Liver (tissue), 9 donors: ENCODE measurements around the gene SLC25A40. TPM values are rescaled to one million over a fixed set of nuclear protein-coding genes. Genes with fewer than 3 reads are reported as not detected.
"Not testable (repeated sequence)": the region's sequence is repeated elsewhere in the genome, so short reads cannot be mapped to it uniquely, and the experiment has no call there.

ENCODE experiments used
- DNase-seq: peaks from one replicate; pipeline ENCODE4 v3.0.0-alpha.2; 2017; ENCODE audit warnings: low spot score
- H3K27ac ChIP-seq, 2 donors: one replicate each; pipeline ENCODE4 v1.7.0; 2013; ENCODE audit warnings: inconsistent platforms in 2 of 2, low read length in 2 of 2, control low read depth in 1 of 2, low read depth in 1 of 2, mild to moderate bottlenecking in 1 of 2
- H3K27me3 ChIP-seq, 4 donors: one replicate each; pipeline versions ENCODE4 v1.6.1 to v1.7.0; 2013; ENCODE audit warnings: low read length in 3 of 4, inconsistent platforms in 1 of 4, mild to moderate bottlenecking in 1 of 4, moderate library complexity in 1 of 4; ENCODE audit not compliant: control insufficient read depth in 4 of 4, insufficient read depth in 4 of 4
- H3K36me3 ChIP-seq, 4 donors: one replicate each; pipeline versions ENCODE4 v1.6.1 to v1.7.0; 2013; ENCODE audit warnings: low read length in 3 of 4, mild to moderate bottlenecking in 3 of 4, low read depth in 1 of 4, moderate library complexity in 1 of 4; ENCODE audit not compliant: control insufficient read depth in 4 of 4, insufficient read depth in 3 of 4
- H3K4me1 ChIP-seq, 4 donors: one replicate each; pipeline versions ENCODE4 v1.6.1 to v1.7.0; 2013; ENCODE audit warnings: low read length in 3 of 4, mild to moderate bottlenecking in 3 of 4, moderate library complexity in 1 of 4; ENCODE audit not compliant: control insufficient read depth in 4 of 4, insufficient read depth in 4 of 4
- H3K4me3 ChIP-seq, 3 donors: one replicate each; pipeline versions ENCODE4 v1.6.1 to v1.7.0; 2013; ENCODE audit warnings: low read length in 3 of 3, control low read depth in 1 of 3, low read depth in 1 of 3, mild to moderate bottlenecking in 1 of 3
- H3K9ac ChIP-seq, 2 donors: one replicate each; pipeline ENCODE4 v1.7.0; 2013; ENCODE audit warnings: low read length in 2 of 2, mild to moderate bottlenecking in 2 of 2, moderate library complexity in 2 of 2, control low read depth in 1 of 2, low read depth in 1 of 2
- H3K9me3 ChIP-seq, 4 donors: one replicate each; pipeline versions ENCODE4 v1.6.1 to v1.7.0; 2013; ENCODE audit warnings: low read length in 3 of 4; ENCODE audit not compliant: control insufficient read depth in 4 of 4
- EGR1 ChIP-seq, 2 donors: IDR thresholded peaks; 2 replicates each; pipeline ENCODE4 v1.6.1; 2016 to 2018; ENCODE audit warnings: antibody characterized with exemption in 2 of 2, low read depth in 2 of 2
- FOXA2 ChIP-seq: IDR thresholded peaks from 2 replicates; pipeline ENCODE4 v1.6.1; 2016; ENCODE audit warnings: antibody characterized with exemption
- HNF4G ChIP-seq: IDR thresholded peaks from 2 replicates; pipeline ENCODE4 v1.6.1; 2016; ENCODE audit warnings: antibody characterized with exemption
- JUND ChIP-seq, 2 donors: IDR thresholded peaks; 2 replicates each; pipeline ENCODE4 v1.6.1; 2016; ENCODE audit warnings: antibody characterized with exemption in 2 of 2
- RXRA ChIP-seq, 2 donors: IDR thresholded peaks; 2 replicates each; pipeline ENCODE4 v1.6.1; 2017 to 2018; ENCODE audit warnings: antibody characterized with exemption in 2 of 2, mild to moderate bottlenecking in 1 of 2
- SP1 ChIP-seq: IDR thresholded peaks from 2 replicates; pipeline ENCODE4 v1.6.1; 2018; ENCODE audit warnings: antibody characterized with exemption, mild to moderate bottlenecking
- TAF1 ChIP-seq: conservative IDR thresholded peaks from 2 replicates; pipeline ENCODE4 v1.6.1; 2016; ENCODE audit warnings: antibody characterized with exemption, mild to moderate bottlenecking
- YY1 ChIP-seq: IDR thresholded peaks from 2 replicates; pipeline ENCODE4 v1.6.1; 2016; ENCODE audit warnings: antibody characterized with exemption, mild to moderate bottlenecking
- WGBS: extraction: QIAGEN DNeasy Blood & Tissue Kit; methylation state at CpG from one replicate; pipeline ENCODE4 v1.1.7; 2013; 5-methylcytosine and 5-hydroxymethylcytosine counted together
- polyA plus RNA-seq, 2 donors: library from polyadenylated mRNA; stranded (reverse) in 1 of 2; unstranded in 1 of 2; fragments of 200-250 nt in 1 of 2; fragments of >200 nt in 1 of 2; fragmentation: Nextera tagmentation in 1 of 2; extraction: Ambion mirVana in 1 of 2; gene quantifications; one replicate each; pipeline versions ENCODE4 v1.2.1 to v1.2.3, GENCODE V29; 2013 to 2015
- total RNA-seq, 2 donors: library from RNA; depleted of rRNA; stranded (reverse); fragments of >200 nt; gene quantifications; one replicate each; pipeline ENCODE4 v1.2.3, GENCODE V29; 2014
- TF ChIP-seq, protein P1 (sequence below): fragments of 150-350 bp; IDR thresholded peaks from 2 replicates; pipeline ENCODE4 v1.5.1; 2017; ENCODE audit warnings: improper control_type of control experiment, low read depth, low read length; ENCODE audit not compliant: missing input control
- donor health status: healthy.
- donor health status: healthy.
- donor health status: healthy.
- donor health status: healthy.
- donor health status: healthy.

The SLC25A40 gene
- total and polyA plus RNA-seq, 4 donors = 3.5 to 14.4 (median 4.4) TPM

DNA sequence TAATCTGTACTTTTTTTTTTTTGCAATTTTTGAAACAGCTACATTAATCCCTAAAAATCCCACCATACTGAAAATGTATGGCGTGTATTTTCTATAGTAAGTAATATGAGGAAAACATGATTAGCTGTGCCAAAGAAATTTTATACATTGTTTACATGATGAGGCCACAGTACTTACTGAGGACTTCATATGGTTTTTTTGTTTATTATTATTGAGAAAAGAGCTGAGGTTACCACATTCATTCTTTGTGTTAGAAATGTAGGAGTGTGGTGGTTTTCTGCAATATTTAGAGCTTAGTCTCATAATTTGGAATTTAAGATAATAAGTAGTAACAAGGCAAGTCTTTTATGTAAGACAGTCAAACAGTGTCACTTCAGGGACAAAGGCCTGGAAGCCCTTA, 45.1 kb downstream of the SLC25A40 start:
- DNase-seq = no peak
- H3K9ac ChIP-seq = no peak overlapping the region
- no peaks in the 10 kb centered on the region for H3K4me1 ChIP-seq
- no peak overlapping the region for H3K27ac ChIP-seq
- no peak overlapping the region for H3K4me3 ChIP-seq
- WGBS = 96% methylated on average over 1 of the region's 1 CpG
- H3K9me3 ChIP-seq = no peaks in the 10 kb centered on the region
- TF ChIP-seq HNF4G (no peak), YY1 (no peak), TAF1 (no peak), FOXA2 (no peak)
- H3K36me3 ChIP-seq = no peaks in the 10 kb centered on the region
- H3K27me3 ChIP-seq = no peaks in the 10 kb centered on the region

DNA sequence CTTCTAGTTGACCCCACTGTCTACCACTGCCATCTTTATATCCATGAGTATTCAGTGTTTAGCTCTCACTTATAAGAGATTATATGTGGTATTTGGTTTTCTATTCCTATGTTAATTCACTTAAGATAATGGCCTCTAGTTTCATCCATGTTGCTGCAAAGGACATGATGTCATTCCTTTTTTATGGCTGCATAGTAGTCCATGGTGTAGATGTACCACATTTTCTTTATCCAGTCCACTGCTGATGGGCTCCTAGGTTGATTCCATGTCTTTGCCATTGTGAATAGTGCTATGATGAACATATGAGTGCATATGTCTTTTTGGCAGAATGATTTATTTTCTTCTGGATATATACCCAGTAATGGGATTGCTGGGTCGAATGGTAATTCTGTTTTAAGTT, 47.8 kb downstream of the SLC25A40 start:
- not testable (repeated sequence) for H3K36me3 ChIP-seq, DNase-seq, H3K9ac ChIP-seq, H3K4me1 ChIP-seq, H3K27ac ChIP-seq, H3K4me3 ChIP-seq, H3K27me3 ChIP-seq, H3K9me3 ChIP-seq
- WGBS = 98% methylated on average over 1 of the region's 1 CpG

DNA sequence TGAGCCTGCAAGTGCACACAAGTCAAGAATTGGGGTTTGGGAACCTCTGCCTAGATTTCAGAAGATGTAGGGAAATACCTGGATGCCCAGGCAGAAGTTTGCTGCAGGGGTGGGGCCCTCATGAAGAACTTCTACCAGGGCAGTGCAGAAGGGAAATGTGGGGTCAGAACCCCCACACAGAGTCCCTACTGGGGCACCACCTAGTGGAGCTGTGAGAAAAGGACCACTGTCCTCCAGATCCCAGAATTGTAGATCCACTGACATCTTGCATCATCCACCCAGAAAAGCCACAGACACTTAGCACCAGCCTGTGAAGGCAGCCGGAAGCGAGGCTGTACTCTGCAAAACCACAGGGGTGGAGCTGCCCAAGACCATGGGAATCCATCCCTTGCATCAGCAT, 50.8 kb downstream of the SLC25A40 start:
- H3K27me3 ChIP-seq, DNase-seq, H3K4me3 ChIP-seq, H3K36me3 ChIP-seq, H3K9me3 ChIP-seq, H3K9ac ChIP-seq, H3K27ac ChIP-seq, H3K4me1 ChIP-seq: not testable (repeated sequence)
- 100% methylated on average over 2 of the region's 2 CpGs for WGBS

DNA sequence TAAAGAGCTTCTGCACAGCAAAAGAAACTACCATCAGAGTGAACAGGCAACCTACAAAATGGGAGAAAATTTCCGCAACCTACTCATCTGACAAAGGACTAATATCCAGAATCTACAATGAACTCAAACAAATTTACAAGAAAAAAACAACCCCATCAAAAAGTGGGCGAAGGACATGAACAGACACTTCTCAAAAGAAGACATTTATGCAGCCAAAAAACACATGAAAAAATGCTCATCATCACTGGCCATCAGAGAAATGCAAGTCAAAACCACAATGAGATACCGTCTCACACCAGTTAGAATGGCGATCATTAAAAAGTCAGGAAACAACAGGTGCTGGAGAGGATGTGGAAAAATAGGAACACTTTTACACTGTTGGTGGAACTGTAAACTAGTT, 54.1 kb downstream of the SLC25A40 start:
- WGBS = 98% methylated on average over 2 of the region's 4 CpGs
- H3K4me3 ChIP-seq, H3K9me3 ChIP-seq, H3K27me3 ChIP-seq, DNase-seq, H3K9ac ChIP-seq, H3K36me3 ChIP-seq, H3K4me1 ChIP-seq, H3K27ac ChIP-seq: not testable (repeated sequence)

DNA sequence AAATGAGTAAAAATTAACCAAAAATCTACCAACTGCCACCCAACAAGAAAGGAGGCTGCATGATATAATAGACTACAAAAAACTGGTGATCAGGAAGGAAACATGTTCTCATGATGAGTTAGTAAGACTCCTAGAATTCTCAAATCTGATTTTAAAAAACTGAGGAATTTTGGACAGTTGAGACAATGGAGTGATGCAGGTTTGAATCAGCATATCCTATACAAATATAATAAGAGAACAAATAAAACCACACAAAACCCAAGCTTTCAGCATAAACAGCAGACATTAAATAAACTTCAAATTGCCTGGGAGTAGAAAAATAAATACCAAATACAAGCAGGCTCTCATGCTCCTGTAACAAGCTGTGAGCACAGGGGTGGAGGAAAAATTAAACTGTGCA, 57.8 kb downstream of the SLC25A40 start:
- no peak for DNase-seq
- no peaks in the 10 kb centered on the region for H3K4me1 ChIP-seq
- no peaks in the 10 kb centered on the region for H3K9me3 ChIP-seq
- no peak overlapping the region for H3K27ac ChIP-seq
- no peaks in the 10 kb centered on the region for H3K27me3 ChIP-seq
- TF ChIP-seq EGR1 (IDR thresholded peaks at IDR 0.05; ENCODE audit: low read depth in 2 of 2) (no peak), SP1 (no peak), RXRA (IDR thresholded peaks at IDR 0.05) (no peak), HNF4G (no peak), JUND (IDR thresholded peaks at IDR 0.05) (no peak), TAF1 (no peak)
- TF ChIP-seq, protein P1, sequence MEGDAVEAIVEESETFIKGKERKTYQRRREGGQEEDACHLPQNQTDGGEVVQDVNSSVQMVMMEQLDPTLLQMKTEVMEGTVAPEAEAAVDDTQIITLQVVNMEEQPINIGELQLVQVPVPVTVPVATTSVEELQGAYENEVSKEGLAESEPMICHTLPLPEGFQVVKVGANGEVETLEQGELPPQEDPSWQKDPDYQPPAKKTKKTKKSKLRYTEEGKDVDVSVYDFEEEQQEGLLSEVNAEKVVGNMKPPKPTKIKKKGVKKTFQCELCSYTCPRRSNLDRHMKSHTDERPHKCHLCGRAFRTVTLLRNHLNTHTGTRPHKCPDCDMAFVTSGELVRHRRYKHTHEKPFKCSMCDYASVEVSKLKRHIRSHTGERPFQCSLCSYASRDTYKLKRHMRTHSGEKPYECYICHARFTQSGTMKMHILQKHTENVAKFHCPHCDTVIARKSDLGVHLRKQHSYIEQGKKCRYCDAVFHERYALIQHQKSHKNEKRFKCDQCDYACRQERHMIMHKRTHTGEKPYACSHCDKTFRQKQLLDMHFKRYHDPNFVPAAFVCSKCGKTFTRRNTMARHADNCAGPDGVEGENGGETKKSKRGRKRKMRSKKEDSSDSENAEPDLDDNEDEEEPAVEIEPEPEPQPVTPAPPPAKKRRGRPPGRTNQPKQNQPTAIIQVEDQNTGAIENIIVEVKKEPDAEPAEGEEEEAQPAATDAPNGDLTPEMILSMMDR = no peak
- H3K4me3 ChIP-seq = no peak overlapping the region
- H3K9ac ChIP-seq = no peak overlapping the region
- peaks cover 0 to 6% (median 0%) of the 10 kb centered on the region in 4 donors for H3K36me3 ChIP-seq
